Measurements from ENCODE around the gene ZDHHC8. TPM values are rescaled to one million over a fixed set of nuclear protein-coding genes. Genes with fewer than 3 reads are reported as not detected.

ZDHHC8 gene, protein sequence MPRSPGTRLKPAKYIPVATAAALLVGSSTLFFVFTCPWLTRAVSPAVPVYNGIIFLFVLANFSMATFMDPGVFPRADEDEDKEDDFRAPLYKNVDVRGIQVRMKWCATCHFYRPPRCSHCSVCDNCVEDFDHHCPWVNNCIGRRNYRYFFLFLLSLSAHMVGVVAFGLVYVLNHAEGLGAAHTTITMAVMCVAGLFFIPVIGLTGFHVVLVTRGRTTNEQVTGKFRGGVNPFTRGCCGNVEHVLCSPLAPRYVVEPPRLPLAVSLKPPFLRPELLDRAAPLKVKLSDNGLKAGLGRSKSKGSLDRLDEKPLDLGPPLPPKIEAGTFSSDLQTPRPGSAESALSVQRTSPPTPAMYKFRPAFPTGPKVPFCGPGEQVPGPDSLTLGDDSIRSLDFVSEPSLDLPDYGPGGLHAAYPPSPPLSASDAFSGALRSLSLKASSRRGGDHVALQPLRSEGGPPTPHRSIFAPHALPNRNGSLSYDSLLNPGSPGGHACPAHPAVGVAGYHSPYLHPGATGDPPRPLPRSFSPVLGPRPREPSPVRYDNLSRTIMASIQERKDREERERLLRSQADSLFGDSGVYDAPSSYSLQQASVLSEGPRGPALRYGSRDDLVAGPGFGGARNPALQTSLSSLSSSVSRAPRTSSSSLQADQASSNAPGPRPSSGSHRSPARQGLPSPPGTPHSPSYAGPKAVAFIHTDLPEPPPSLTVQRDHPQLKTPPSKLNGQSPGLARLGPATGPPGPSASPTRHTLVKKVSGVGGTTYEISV
- 13.7 TPM for total RNA-seq
- 10 to 100 TPM; 34.8 to 52.8 (median 42.7) TPM for polyA plus RNA-seq (ENCODE audit: insufficient read depth in 1 of 8, insufficient read length in 8 of 8, low replicate concordance in 1 of 8)
- long read RNA-seq, donor 1 = 0 reads
- long read RNA-seq, donor 2 = 0 reads
- long read RNA-seq, donor 3, full-length matches to known transcripts = 6 of 11 reads
- long read RNA-seq, donor 3, partial matches to known transcripts = 5 of 11 reads
- long read RNA-seq, donor 3, other reads (novel, unspliced or antisense) = 0 of 11 reads
- long read RNA-seq, donor 4, full-length matches to known transcripts = 2 of 2 reads
- long read RNA-seq, donor 4, partial matches to known transcripts = 0 of 2 reads
- long read RNA-seq, donor 4, other reads (novel, unspliced or antisense) = 0 of 2 reads
- long read RNA-seq, donor 5, full-length matches to known transcripts = 5 of 21 reads
- long read RNA-seq, donor 5, partial matches to known transcripts = 16 of 21 reads
- long read RNA-seq, donor 5, other reads (novel, unspliced or antisense) = 0 of 21 reads
- long read RNA-seq, donor 6, full-length matches to known transcripts = 2 of 22 reads
- long read RNA-seq, donor 6, partial matches to known transcripts = 20 of 22 reads
- long read RNA-seq, donor 6, other reads (novel, unspliced or antisense) = 0 of 22 reads
- long read RNA-seq, donor 7, full-length matches to known transcripts = 4 of 4 reads
- long read RNA-seq, donor 7, partial matches to known transcripts = 0 of 4 reads
- long read RNA-seq, donor 7, other reads (novel, unspliced or antisense) = 0 of 4 reads
- long read RNA-seq, donor 8, partial matches to known transcripts = 25 of 25 reads
- long read RNA-seq, donor 8, other reads (novel, unspliced or antisense) = 0 of 25 reads
- long read RNA-seq, donor 9, full-length matches to known transcripts = 2 of 2 reads
- long read RNA-seq, donor 9, partial matches to known transcripts = 0 of 2 reads
- long read RNA-seq, donor 9, other reads (novel, unspliced or antisense) = 0 of 2 reads
- long read RNA-seq, donor 10, full-length matches to known transcripts = 2 of 2 reads
- long read RNA-seq, donor 10, partial matches to known transcripts = 0 of 2 reads
- long read RNA-seq, donor 10, other reads (novel, unspliced or antisense) = 0 of 2 reads
- long read RNA-seq, donor 11, full-length matches to known transcripts = 8 of 16 reads
- long read RNA-seq, donor 11, partial matches to known transcripts = 8 of 16 reads
- long read RNA-seq, donor 11, other reads (novel, unspliced or antisense) = 0 of 16 reads

DNA sequence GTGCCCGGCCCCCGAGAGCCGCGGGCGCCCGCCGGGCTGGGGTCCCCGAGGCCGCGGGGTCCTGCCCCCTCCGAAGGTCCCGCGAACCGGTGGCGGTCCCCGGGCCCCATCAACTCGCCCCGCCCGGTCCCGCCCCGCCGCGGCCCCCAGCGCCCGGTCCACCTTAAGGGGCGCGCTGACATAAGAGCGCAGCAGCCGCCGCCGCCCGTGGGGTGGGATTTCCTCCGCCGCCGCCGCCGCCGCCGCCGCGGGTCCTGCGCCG is at the start of gene ZDHHC8:
TSS of gene ZDHHC8 (plus strand) at position 208 of the 262 bp plus-strand sequence. CDS start 144 bp downstream, outside the sequence.
- Histone ChIP-seq H3K27ac (ENCODE audit: low read length) (peak within 1 kb of the TSS; percentile 86), H3K9me3 (replicated peaks; ENCODE audit: control insufficient read depth, low read depth, low read length) (no peaks in the 10 kb centered on the region), H3K36me3 (ENCODE audit: control insufficient read depth, insufficient read depth, low read length) (peaks cover 9% of the 10 kb centered on the region), H3K4me3 (ENCODE audit: low read length) (peak within 1 kb of the TSS; percentile 87), H3K27me3 (ENCODE audit: control insufficient read depth, insufficient read depth, low read length) (no peaks in the 10 kb centered on the region), H3K4me1 (ENCODE audit: control insufficient read depth, insufficient read depth, low read length) (peaks cover 45% of the 10 kb centered on the region)
- peak; percentile 71 for DNase-seq
- WGBS (ENCODE audit: insufficient coverage) = under 1% methylated on average over 43 of the region's 43 CpGs

DNA sequence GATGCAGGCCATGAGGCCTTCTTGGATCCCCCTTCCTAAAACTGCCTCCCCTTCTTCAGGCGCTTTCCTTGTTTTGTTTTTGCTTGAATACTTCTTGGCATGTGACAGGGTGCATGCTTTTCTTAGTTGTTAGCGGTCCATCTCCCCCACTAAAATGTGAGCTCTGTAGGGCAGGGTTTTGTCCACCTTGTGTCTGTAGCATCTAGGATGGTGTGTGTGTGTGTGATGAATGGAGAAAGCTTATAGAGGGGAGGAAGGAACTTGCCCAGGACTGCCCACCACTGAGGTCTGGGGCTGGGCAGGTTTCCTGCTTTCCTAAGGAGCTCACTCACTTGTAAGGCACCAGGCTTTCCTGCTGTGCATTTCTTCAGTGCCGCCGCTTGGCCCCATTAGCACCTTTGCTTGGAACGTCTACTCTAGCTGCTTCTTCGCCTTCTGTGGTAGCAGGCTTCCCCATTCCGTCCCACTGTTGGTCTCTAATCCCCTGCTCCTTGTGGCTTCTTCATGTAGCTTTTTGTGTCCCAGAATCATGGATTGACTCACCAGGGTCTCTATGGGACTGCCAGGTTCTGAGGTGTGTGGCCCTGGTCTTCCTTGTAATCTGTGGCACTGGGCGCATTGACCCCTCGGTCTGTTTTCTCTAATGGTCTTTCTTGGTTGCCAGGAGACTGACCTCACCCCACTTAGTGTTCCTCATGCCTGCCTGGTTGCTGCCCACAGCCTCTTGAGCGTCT is 48.3 kb upstream of the ZDHHC8 start:
- peaks cover 38% of the 10 kb centered on the region for H3K4me1 ChIP-seq (ENCODE audit: control insufficient read depth, insufficient read depth, low read length)

DNA sequence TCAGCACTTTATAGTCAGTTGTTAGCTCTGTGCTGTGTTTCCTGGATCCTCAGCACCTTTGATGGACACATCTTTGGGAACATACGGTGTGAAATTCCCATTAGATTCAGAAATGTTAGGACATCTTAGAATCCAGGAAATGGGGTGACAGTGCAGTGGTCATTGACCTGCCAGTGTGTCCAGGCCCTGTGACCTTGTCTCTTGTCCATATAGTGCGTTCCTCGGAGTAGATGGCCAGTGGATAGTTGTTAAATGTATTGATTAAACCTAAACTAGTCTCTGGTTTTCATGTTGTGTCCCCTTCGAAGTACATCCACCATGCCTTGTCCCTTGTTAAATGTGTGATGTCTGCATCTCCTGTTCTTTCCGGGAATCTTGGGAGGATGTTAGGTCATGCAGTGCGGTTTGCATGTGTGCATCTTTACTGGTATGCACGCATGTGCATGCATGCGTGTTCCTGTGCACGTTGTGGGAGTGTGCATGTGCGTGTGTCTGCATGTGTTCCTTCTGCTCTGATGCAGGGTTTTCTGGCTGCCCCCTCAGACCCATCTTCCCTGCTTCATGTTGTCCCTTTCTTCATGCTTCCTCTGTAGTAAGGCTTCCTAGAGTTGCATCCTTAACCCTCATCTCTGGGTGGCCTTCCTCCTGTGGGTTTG is 47.6 kb upstream of the ZDHHC8 start:
- DNase-seq = no peak
- H3K4me1 ChIP-seq (ENCODE audit: control insufficient read depth, insufficient read depth, low read length) = peaks cover 38% of the 10 kb centered on the region
- no peak overlapping the region for H3K27ac ChIP-seq (ENCODE audit: low read length)
- H3K9me3 ChIP-seq (replicated peaks; ENCODE audit: control insufficient read depth, low read depth, low read length) = no peaks in the 10 kb centered on the region
- no peaks in the 10 kb centered on the region for H3K27me3 ChIP-seq (ENCODE audit: control insufficient read depth, insufficient read depth, low read length)
- 79% methylated on average over 7 of the region's 10 CpGs for WGBS (ENCODE audit: insufficient coverage)
- H3K36me3 ChIP-seq (ENCODE audit: control insufficient read depth, insufficient read depth, low read length) = peaks cover 49% of the 10 kb centered on the region
- H3K4me3 ChIP-seq (ENCODE audit: low read length) = no peak overlapping the region

More for the DNA sequence above, 48.3 kb upstream of the ZDHHC8 start:
- 83% methylated on average over 9 of the region's 10 CpGs for WGBS (ENCODE audit: insufficient coverage)
- Histone ChIP-seq H3K4me3 (ENCODE audit: low read length) (no peak overlapping the region), H3K9me3 (replicated peaks; ENCODE audit: control insufficient read depth, low read depth, low read length) (no peaks in the 10 kb centered on the region), H3K36me3 (ENCODE audit: control insufficient read depth, insufficient read depth, low read length) (peaks cover 42% of the 10 kb centered on the region), H3K27ac (ENCODE audit: low read length) (no peak overlapping the region), H3K27me3 (ENCODE audit: control insufficient read depth, insufficient read depth, low read length) (no peaks in the 10 kb centered on the region)
- no peak for DNase-seq

DNA sequence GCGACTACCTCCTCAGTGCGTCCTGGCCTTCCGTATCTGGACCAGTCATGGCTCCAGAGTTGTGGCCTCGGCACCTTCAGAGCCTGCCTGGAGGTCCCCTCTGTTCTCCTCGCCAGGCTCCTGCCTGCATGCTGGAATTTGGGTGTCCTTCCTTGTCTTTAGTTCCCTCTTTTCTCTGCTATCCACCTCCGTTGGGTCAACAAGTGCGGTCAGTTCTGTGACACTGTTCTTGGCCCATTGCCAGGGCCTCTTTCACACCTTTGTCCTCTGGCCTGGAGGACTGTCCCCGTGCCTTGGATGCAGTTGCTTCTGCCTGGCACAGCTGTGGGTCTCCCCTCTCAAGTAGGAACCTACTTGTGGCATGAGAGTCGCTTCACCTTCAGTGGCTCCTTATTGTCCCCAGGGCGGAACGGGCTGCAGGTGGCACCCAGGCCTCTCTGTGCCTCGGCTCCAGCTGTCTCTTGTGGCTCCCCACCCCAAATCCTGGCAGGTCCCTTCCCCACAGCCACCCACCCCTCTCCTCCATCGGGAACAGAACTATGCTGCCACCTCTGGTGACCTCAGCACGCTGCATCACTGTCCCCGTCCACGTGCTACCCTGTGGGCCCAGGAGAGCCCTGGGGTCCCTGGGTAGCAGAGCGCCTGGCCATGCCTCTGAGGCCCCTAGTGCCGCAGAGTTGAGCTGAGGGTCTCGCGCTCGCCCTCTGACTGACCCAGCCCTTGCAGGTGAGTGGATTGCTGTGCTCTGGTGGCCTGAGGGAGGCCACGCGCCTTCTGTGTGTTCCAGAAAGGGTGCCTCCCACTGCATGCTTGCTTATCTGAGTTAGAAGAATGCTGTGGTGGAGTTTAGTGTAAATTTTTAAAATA is 46.8 kb upstream of the ZDHHC8 start:
- H3K27ac ChIP-seq (ENCODE audit: low read length) = no peak overlapping the region
- DNase-seq = no peak

DNA sequence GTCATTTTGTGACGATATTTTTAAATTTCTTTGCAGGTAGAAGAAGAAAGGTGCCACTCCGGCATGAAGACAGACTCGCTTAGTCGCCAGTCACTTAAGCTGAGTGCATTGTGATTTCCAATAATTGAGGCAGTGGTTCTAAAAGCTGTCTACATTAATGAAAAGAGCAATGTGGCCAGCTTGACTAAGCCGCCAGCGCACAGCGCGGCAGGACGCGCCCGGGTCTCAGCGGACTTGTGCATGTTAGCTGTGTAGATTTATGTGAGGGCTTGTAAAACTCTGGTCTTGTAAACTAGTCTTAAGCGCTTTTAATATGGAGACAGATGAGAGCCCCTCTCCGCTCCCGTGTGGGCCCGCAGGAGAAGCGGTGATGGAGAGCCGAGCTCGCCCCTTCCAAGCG is 46.0 kb upstream of the ZDHHC8 start:
- Histone ChIP-seq H3K27me3 (ENCODE audit: control insufficient read depth, insufficient read depth, low read length) (no peaks in the 10 kb centered on the region), H3K9me3 (replicated peaks; ENCODE audit: control insufficient read depth, low read depth, low read length) (no peaks in the 10 kb centered on the region), H3K4me3 (ENCODE audit: low read length) (no peak overlapping the region), H3K36me3 (ENCODE audit: control insufficient read depth, insufficient read depth, low read length) (peaks cover 66% of the 10 kb centered on the region), H3K4me1 (ENCODE audit: control insufficient read depth, insufficient read depth, low read length) (peaks cover 38% of the 10 kb centered on the region), H3K27ac (ENCODE audit: low read length) (no peak overlapping the region)
- 85% methylated on average over 20 of the region's 20 CpGs for WGBS (ENCODE audit: insufficient coverage)
- no peak for DNase-seq

More for the DNA sequence above, 46.8 kb upstream of the ZDHHC8 start:
- H3K27me3 ChIP-seq (ENCODE audit: control insufficient read depth, insufficient read depth, low read length) = no peaks in the 10 kb centered on the region
- no peak overlapping the region for H3K4me3 ChIP-seq (ENCODE audit: low read length)
- no peaks in the 10 kb centered on the region for H3K9me3 ChIP-seq (replicated peaks; ENCODE audit: control insufficient read depth, low read depth, low read length)
- 63% methylated on average over 21 of the region's 23 CpGs for WGBS (ENCODE audit: insufficient coverage)
- peaks cover 57% of the 10 kb centered on the region for H3K36me3 ChIP-seq (ENCODE audit: control insufficient read depth, insufficient read depth, low read length)
- peaks cover 38% of the 10 kb centered on the region for H3K4me1 ChIP-seq (ENCODE audit: control insufficient read depth, insufficient read depth, low read length)

DNA sequence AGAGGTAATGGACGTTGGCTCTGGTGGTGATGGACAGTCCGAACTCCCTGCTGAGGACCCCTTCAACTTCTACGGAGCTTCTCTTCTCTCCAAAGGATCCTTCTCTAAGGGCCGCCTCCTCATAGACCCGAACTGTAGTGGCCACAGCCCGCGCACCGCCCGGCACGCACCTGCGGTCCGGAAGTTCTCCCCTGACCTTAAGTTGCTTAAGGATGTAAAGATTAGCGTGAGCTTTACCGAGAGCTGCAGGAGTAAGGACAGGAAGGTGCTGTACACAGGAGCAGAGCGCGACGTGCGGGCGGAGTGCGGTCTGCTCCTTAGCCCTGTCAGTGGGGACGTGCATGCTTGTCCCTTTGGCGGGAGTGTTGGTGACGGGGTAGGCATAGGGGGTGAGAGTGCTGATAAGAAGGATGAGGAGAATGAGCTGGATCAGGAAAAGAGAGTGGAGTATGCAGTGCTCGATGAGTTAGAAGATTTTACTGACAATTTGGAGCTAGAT is 45.5 kb upstream of the ZDHHC8 start:
- Histone ChIP-seq H3K9me3 (replicated peaks; ENCODE audit: control insufficient read depth, low read depth, low read length) (no peaks in the 10 kb centered on the region), H3K4me1 (ENCODE audit: control insufficient read depth, insufficient read depth, low read length) (peaks cover 33% of the 10 kb centered on the region), H3K27me3 (ENCODE audit: control insufficient read depth, insufficient read depth, low read length) (no peaks in the 10 kb centered on the region), H3K36me3 (ENCODE audit: control insufficient read depth, insufficient read depth, low read length) (peaks cover 71% of the 10 kb centered on the region), H3K4me3 (ENCODE audit: low read length) (no peak overlapping the region), H3K27ac (ENCODE audit: low read length) (no peak overlapping the region)
- DNase-seq = no peak
- WGBS (ENCODE audit: insufficient coverage) = 92% methylated on average over 20 of the region's 24 CpGs

DNA sequence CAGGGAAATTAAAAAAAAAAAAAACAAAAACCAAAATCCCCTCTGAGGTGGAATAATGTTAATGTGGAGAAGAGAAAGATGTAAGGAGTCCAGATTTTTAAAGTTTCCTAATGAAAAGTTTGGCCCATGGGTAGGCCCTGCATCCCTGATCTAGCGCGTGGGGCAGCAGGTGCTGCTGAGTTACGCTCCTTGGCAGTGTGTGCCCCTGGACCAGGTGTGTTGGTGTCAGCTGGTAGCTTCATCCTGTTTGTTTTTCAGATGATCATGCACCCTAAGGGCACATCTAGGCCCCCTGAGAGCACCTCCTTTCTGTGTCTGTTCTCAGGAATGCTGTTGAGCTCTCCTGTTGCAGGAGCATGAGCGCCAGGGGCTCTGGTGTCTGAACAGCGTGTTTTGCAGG is 44.8 kb upstream of the ZDHHC8 start:
- no peak overlapping the region for H3K27ac ChIP-seq (ENCODE audit: low read length)
- peaks cover 72% of the 10 kb centered on the region for H3K36me3 ChIP-seq (ENCODE audit: control insufficient read depth, insufficient read depth, low read length)
- H3K27me3 ChIP-seq (ENCODE audit: control insufficient read depth, insufficient read depth, low read length) = no peaks in the 10 kb centered on the region
- 97% methylated on average over 5 of the region's 5 CpGs for WGBS (ENCODE audit: insufficient coverage)
- no peaks in the 10 kb centered on the region for H3K9me3 ChIP-seq (replicated peaks; ENCODE audit: control insufficient read depth, low read depth, low read length)
- H3K4me3 ChIP-seq (ENCODE audit: low read length) = no peak overlapping the region
- no peak for DNase-seq
- peaks cover 27% of the 10 kb centered on the region for H3K4me1 ChIP-seq (ENCODE audit: control insufficient read depth, insufficient read depth, low read length)
